SIG-M5 treated with dmso at 0.1 percent for 504 hours (cell line): ENCODE data around the gene CDC40.

Source experiments
- DNase-seq: peaks from one replicate; lab custom pipeline; 2025; ENCODE audit not compliant: unreplicated experiment; lab: John Stamatoyannopoulos, UW

The CDC40 gene

GRCh38 chr6:110180228-110181008 is at the start of gene CDC40:
CDC40 (plus strand) TSS chr6:110180427; CDS start chr6:110180445, 18 bp downstream.
- DNase-seq: peak; percentile 86

- no peak for DNase-seq
These were observed 42.0 kb upstream of the CDC40 start for GRCh38 chr6:110137924-110138887.

GRCh38 chr6:110139052-110139451 is 41.2 kb upstream of the CDC40 start:
- DNase-seq: no peak

- DNase-seq: no peak
These were observed 39.6 kb upstream of the CDC40 start for GRCh38 chr6:110140650-110141049.

- no peak for DNase-seq
These were observed 32.4 kb upstream of the CDC40 start for GRCh38 chr6:110147870-110148269.

GRCh38 chr6:110158479-110158878 is 21.7 kb upstream of the CDC40 start:
- no peak for DNase-seq

GRCh38 chr6:110170081-110170480 is 10.1 kb upstream of the CDC40 start:
- no peak for DNase-seq

- DNase-seq: no peak
These were observed 6.6 kb upstream of the CDC40 start for GRCh38 chr6:110173506-110174132.

- peak; percentile 78 for DNase-seq
These were observed 1.4 kb upstream of the CDC40 start for GRCh38 chr6:110178626-110179405.

GRCh38 chr6:110179406-110180227 is 610 bp upstream of the CDC40 start, which contains the start of gene WASF1:
WASF1 (minus strand) TSS chr6:110179670; CDS start chr6:110127601, 52,069 bp downstream.
- DNase-seq: peak; percentile 96

- peak; percentile 74 for DNase-seq
These were observed 1.2 kb downstream of the CDC40 start for GRCh38 chr6:110181131-110182030.

- DNase-seq: peak; percentile 6
These were observed 3.2 kb downstream of the CDC40 start for GRCh38 chr6:110183292-110183885.

- DNase-seq: no peak
These were observed 5.7 kb downstream of the CDC40 start for GRCh38 chr6:110185879-110186278.

- no peak for DNase-seq
These were observed 8.6 kb downstream of the CDC40 start for GRCh38 chr6:110188791-110189190.

GRCh38 chr6:110190726-110191125 is 10.5 kb downstream of the CDC40 start:
- no peak for DNase-seq

- DNase-seq: no peak
These were observed 11.2 kb downstream of the CDC40 start for GRCh38 chr6:110191477-110191876.

- no peak for DNase-seq
These were observed 15.4 kb downstream of the CDC40 start for GRCh38 chr6:110195639-110196038.

- DNase-seq: no peak
These were observed 16.6 kb downstream of the CDC40 start for GRCh38 chr6:110196874-110197273.
